ENCODE results near the gene JAK1. TPM values are rescaled to one million over a fixed set of nuclear protein-coding genes. Genes with fewer than 3 reads are reported as not detected.

JAK1 gene
- 156 and 159 TPM in 2 replicates for polyA plus RNA-seq (2011; rRNA removed)
- polyA plus RNA-seq (2012; cell fraction: cytosol; rRNA removed) = 70.5 and 85.3 TPM in 2 replicates
- 54.7 and 109 TPM in 2 replicates for polyA plus RNA-seq (2012; cell fraction: nucleus; rRNA removed)
- 110 to 123 TPM (median 114 TPM) in 3 replicates for polyA plus RNA-seq (2017; fragmentation: RNase III; extraction: RNeasy Plus Mini Kit Qiagen cat#74134 plus additional on column Dnase treatment)
- 197 and 200 TPM in 2 replicates for polyA minus RNA-seq (2011; rRNA and poly(A)+ RNA removed)

DNA sequence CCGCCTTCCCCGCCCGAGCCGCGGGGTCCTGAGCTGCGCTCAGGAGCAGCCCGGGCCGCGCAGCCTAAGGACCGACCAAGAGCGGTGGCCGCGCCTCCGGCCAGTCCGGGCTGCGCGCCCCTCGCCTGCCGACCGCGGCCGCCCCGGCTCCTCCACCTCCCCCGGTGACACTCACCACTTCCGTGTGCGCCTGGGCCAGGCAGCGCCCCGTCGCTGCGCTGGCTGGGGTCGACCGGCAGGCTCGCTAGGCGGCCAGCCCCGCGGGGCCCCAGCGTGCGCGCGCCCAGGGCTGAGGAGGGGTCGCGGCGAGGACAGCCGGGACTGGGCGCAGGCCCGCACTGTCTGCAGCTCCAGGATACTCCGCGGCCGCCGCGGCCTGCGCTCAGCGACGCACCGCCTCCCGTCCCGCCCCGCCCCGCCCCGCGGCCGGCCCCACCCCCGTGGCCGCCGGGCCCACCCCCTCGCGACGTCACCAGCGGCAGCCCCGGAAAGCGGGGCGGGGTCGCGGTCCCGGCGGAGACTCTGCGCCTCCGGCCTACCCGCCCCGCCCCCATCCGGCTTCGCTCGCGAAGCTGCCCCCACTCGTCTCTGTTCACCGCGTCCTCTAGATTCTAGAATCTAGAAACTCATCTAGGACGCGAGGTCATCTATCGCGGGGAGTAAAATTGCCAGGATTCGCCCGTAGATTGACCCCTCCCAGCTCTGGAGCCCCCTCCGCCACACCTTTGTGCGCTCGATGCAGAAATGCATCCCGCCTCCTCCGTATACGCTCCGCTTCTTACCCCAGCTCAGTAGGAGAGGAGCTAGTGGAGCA is at the start of gene JAK1:
Gene JAK1 (minus strand): TSS at position 392 of the 814 bp plus-strand sequence. CDS start 80,285 bp downstream, outside the sequence.
- ChIA-PET POLR2A (interaction anchor here (0.6 to 2.6 kb wide), 10 partner anchors 18 to 349 kb away, joined by 3 to 15 read pairs (median 4); no protein-coding TSS in a partner anchor), CTCF (interaction anchor here (1.0 to 1.2 kb wide), 2 partner anchors 10 to 51 kb away, joined by 3 to 4 read pairs; no protein-coding TSS in a partner anchor)
- WGBS (ENCODE audit: missing lambda C conversion rate) = 3% methylated on average over 21 of the region's 100 CpGs
- Histone ChIP-seq H3K9me3 (no peaks in the 10 kb centered on the region), H3K4me2 (peak within 1 kb of the TSS; percentile 91), H3K4me3 (peak within 1 kb of the TSS; percentile 86), H3K27ac (peak within 1 kb of the TSS; percentile 80 to 98), H3K4me1 (peaks cover 50% of the 10 kb centered on the region)
- DNase-seq (ENCODE audit: low read depth in 1 of 2, low spot score in 1 of 2) (peak; percentile 71 to 76), FAIRE-seq (no peak), ATAC-seq (peak; percentile 85 to 94)
- peak; percentile 81 for TF ChIP-seq POLR2A (IDR thresholded peaks at IDR 0.05; ENCODE audit: low read length)
- no peak for TF ChIP-seq TP53 (CRISPR knock-in tag; IDR thresholded peaks at IDR 0.05)
- TF ChIP-seq HOXB13 (CRISPR knock-in tag; IDR thresholded peaks at IDR 0.05; ENCODE audit: low read depth) = no peak
- peak; percentile 69; the same call in 1 of the 2 replicates for TF ChIP-seq PHF8 (IDR thresholded peaks at IDR 0.05; ENCODE audit: borderline replicate concordance, low read depth)
- peak in 1 of 2 experiments; percentile 76; a peak in 3 of 5 replicates for TF ChIP-seq JUN (IDR thresholded peaks at IDR 0.05)
- no peak for TF ChIP-seq BHLHE40 (IDR thresholded peaks at IDR 0.05; ENCODE audit: low read depth, low read length)
- TF ChIP-seq MAZ (IDR thresholded peaks at IDR 0.05; ENCODE audit: borderline replicate concordance, low read depth, low read length) = no peak
- TF ChIP-seq, protein P1, sequence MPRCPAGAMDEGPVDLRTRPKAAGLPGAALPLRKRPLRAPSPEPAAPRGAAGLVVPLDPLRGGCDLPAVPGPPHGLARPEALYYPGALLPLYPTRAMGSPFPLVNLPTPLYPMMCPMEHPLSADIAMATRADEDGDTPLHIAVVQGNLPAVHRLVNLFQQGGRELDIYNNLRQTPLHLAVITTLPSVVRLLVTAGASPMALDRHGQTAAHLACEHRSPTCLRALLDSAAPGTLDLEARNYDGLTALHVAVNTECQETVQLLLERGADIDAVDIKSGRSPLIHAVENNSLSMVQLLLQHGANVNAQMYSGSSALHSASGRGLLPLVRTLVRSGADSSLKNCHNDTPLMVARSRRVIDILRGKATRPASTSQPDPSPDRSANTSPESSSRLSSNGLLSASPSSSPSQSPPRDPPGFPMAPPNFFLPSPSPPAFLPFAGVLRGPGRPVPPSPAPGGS (IDR thresholded peaks at IDR 0.05) = no peak
- TF ChIP-seq SMC3 (IDR thresholded peaks at IDR 0.05) = peak; percentile 9; the same call in 1 of the 3 replicates
- TF ChIP-seq, protein P2, sequence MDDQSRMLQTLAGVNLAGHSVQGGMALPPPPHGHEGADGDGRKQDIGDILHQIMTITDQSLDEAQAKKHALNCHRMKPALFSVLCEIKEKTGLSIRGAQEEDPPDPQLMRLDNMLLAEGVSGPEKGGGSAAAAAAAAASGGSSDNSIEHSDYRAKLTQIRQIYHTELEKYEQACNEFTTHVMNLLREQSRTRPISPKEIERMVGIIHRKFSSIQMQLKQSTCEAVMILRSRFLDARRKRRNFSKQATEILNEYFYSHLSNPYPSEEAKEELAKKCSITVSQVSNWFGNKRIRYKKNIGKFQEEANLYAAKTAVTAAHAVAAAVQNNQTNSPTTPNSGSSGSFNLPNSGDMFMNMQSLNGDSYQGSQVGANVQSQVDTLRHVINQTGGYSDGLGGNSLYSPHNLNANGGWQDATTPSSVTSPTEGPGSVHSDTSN (IDR thresholded peaks at IDR 0.05) = no peak
- TF ChIP-seq HOXB5 (CRISPR knock-in tag; IDR thresholded peaks at IDR 0.05) = no peak
- TF ChIP-seq GATA3 (IDR thresholded peaks at IDR 0.05; ENCODE audit: borderline replicate concordance) = peak; percentile 27; the same call in 1 of the 2 replicates
- TF ChIP-seq, protein P3, sequence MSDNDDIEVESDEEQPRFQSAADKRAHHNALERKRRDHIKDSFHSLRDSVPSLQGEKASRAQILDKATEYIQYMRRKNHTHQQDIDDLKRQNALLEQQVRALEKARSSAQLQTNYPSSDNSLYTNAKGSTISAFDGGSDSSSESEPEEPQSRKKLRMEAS (IDR thresholded peaks at IDR 0.05) = peak; percentile 28; the same call in 1 of the 2 replicates
- TF ChIP-seq, protein P4, sequence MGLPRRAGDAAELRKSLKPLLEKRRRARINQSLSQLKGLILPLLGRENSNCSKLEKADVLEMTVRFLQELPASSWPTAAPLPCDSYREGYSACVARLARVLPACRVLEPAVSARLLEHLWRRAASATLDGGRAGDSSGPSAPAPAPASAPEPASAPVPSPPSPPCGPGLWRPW (IDR thresholded peaks at IDR 0.05) = no peak
- TF ChIP-seq RAD21 (conservative IDR thresholded peaks at IDR 0.05 in 1 of 2, IDR thresholded peaks at IDR 0.05 in 1 of 2) = peak in 1 of 2 experiments; percentile 19; a peak in 1 of 5 replicates
- TF ChIP-seq SREBF2 (IDR thresholded peaks at IDR 0.05) = no peak

DNA sequence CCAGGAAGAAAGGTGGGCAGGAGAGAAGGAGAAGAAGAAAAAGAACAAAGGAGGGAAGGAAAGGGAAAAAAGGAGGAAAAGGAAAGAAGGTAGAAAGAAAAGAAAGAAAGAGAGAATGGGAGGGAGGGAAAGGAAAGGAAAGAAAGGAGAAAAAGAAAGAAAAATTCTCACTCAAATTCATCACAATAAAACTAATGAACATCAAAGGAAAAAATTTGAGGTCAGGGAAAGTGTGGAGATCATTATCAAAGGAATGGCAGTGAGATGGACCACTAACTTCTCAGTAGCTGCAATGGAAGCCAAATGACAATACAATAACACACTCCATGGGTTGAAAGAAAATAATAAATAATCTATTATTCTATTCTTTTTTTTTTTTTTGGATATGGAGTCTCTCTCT is 48.0 kb upstream of the JAK1 start:
- H3K4me1 ChIP-seq = no peaks in the 10 kb centered on the region
- no peak for DNase-seq (ENCODE audit: low read depth in 1 of 2, low spot score in 1 of 2)
- H3K4me3 ChIP-seq = no peak overlapping the region
- ATAC-seq = no peak
- H3K9me3 ChIP-seq = no peaks in the 10 kb centered on the region
- CTCF ChIA-PET = no interaction called here
- POLR2A ChIA-PET = no interaction called here
- no peak for FAIRE-seq
- no peak overlapping the region for H3K4me2 ChIP-seq
- no peak overlapping the region for H3K27ac ChIP-seq
- no peak for TF ChIP-seq TP53 (CRISPR knock-in tag; IDR thresholded peaks at IDR 0.05)
- no peak for TF ChIP-seq TFCP2L1 (CRISPR knock-in tag; IDR thresholded peaks at IDR 0.05)
- TF ChIP-seq FOSB (CRISPR knock-in tag; IDR thresholded peaks at IDR 0.05) = no peak
- TF ChIP-seq, protein P4 (IDR thresholded peaks at IDR 0.05) = no peak
- no peak for TF ChIP-seq NFE2L2 (conservative IDR thresholded peaks at IDR 0.05; ENCODE audit: low read length)
- TF ChIP-seq, protein P1 (IDR thresholded peaks at IDR 0.05) = no peak
- no peak for TF ChIP-seq CHD2 (IDR thresholded peaks at IDR 0.05; ENCODE audit: low read length, partially characterized antibody)
- TF ChIP-seq PHF8 (IDR thresholded peaks at IDR 0.05; ENCODE audit: borderline replicate concordance, low read depth) = no peak
- TF ChIP-seq NR3C1 (IDR thresholded peaks at IDR 0.05) = no peak
- TF ChIP-seq KDM5A (IDR thresholded peaks at IDR 0.05) = no peak
- TF ChIP-seq, protein P5, sequence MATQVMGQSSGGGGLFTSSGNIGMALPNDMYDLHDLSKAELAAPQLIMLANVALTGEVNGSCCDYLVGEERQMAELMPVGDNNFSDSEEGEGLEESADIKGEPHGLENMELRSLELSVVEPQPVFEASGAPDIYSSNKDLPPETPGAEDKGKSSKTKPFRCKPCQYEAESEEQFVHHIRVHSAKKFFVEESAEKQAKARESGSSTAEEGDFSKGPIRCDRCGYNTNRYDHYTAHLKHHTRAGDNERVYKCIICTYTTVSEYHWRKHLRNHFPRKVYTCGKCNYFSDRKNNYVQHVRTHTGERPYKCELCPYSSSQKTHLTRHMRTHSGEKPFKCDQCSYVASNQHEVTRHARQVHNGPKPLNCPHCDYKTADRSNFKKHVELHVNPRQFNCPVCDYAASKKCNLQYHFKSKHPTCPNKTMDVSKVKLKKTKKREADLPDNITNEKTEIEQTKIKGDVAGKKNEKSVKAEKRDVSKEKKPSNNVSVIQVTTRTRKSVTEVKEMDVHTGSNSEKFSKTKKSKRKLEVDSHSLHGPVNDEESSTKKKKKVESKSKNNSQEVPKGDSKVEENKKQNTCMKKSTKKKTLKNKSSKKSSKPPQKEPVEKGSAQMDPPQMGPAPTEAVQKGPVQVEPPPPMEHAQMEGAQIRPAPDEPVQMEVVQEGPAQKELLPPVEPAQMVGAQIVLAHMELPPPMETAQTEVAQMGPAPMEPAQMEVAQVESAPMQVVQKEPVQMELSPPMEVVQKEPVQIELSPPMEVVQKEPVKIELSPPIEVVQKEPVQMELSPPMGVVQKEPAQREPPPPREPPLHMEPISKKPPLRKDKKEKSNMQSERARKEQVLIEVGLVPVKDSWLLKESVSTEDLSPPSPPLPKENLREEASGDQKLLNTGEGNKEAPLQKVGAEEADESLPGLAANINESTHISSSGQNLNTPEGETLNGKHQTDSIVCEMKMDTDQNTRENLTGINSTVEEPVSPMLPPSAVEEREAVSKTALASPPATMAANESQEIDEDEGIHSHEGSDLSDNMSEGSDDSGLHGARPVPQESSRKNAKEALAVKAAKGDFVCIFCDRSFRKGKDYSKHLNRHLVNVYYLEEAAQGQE (IDR thresholded peaks at IDR 0.05) = no peak
- TF ChIP-seq SMC3 (IDR thresholded peaks at IDR 0.05) = no peak
- TF ChIP-seq, protein P6, sequence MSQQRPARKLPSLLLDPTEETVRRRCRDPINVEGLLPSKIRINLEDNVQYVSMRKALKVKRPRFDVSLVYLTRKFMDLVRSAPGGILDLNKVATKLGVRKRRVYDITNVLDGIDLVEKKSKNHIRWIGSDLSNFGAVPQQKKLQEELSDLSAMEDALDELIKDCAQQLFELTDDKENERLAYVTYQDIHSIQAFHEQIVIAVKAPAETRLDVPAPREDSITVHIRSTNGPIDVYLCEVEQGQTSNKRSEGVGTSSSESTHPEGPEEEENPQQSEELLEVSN (IDR thresholded peaks at IDR 0.05; ENCODE audit: borderline replicate concordance, low read depth) = no peak
- no peak for TF ChIP-seq SREBF2 (IDR thresholded peaks at IDR 0.05)
